HFF-Myc (cell line): ENCODE data around the gene FBN1.

ENCODE experiments used
- DNase-seq: peaks from one replicate; pipeline ENCODE4 v3.0.0-alpha.2; 2011; ENCODE audit warnings: low read depth; ENCODE audit errors: extremely low read depth
- H3K4me3 ChIP-seq: replicated peaks from 2 replicates; pipeline ENCODE4 v1.5.1; 2011; ENCODE audit warnings: low read depth, mild to moderate bottlenecking, control low read depth, low read length
- TF ChIP-seq, protein P1 (sequence below): IDR thresholded peaks from 2 replicates; pipeline ENCODE4 v1.5.1; 2012; ENCODE audit warnings: mild to moderate bottlenecking, low read depth, low read length, control low read depth; ENCODE audit errors: missing control alignments

FBN1 gene

DNA sequence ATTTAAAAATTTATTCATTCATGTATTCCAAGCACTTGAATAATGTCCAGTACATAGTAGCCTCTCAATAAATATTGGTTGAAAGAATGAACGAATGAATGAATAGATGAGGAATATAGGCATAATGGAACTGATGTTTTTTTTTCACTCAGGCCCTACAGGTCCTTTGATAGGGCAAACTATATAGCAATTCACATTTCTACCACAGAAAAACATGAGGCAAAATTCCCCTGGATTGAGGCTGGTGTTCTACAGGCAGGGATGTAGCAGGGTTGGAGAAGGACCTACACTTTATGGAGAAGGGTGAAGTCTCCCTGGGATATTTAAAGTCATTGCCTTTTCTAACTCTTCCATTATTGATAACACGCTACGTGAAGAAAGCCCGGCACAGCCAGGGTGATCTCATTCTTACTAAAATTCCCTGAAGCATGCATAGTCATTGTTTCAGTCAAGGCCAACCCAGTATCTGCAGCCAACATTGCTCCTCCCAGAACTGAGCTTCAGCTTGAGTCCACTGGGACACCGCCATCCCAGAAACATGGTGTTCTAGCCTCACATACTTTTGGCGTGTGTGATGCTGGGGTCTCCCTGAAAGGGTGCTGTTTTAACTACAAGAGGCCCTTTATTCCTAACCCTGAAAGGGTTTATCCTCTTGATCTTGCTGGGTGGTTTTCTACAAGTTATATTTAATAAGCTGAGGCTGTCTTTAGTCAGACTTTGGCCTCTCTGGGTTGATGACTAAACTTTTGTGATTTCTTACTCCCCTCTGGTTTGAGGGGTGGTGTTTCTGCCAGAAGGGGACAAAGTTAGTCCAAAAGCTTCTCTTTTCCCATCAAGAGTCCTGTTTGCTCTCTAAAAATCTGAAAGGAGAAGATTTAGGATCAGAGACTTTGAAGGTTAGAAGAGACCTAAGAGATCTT is 25.9 kb upstream of the FBN1 start:
- no peak overlapping the region for H3K4me3 ChIP-seq
- TF ChIP-seq, protein P1, sequence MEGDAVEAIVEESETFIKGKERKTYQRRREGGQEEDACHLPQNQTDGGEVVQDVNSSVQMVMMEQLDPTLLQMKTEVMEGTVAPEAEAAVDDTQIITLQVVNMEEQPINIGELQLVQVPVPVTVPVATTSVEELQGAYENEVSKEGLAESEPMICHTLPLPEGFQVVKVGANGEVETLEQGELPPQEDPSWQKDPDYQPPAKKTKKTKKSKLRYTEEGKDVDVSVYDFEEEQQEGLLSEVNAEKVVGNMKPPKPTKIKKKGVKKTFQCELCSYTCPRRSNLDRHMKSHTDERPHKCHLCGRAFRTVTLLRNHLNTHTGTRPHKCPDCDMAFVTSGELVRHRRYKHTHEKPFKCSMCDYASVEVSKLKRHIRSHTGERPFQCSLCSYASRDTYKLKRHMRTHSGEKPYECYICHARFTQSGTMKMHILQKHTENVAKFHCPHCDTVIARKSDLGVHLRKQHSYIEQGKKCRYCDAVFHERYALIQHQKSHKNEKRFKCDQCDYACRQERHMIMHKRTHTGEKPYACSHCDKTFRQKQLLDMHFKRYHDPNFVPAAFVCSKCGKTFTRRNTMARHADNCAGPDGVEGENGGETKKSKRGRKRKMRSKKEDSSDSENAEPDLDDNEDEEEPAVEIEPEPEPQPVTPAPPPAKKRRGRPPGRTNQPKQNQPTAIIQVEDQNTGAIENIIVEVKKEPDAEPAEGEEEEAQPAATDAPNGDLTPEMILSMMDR: no peak
- no peak for DNase-seq

DNA sequence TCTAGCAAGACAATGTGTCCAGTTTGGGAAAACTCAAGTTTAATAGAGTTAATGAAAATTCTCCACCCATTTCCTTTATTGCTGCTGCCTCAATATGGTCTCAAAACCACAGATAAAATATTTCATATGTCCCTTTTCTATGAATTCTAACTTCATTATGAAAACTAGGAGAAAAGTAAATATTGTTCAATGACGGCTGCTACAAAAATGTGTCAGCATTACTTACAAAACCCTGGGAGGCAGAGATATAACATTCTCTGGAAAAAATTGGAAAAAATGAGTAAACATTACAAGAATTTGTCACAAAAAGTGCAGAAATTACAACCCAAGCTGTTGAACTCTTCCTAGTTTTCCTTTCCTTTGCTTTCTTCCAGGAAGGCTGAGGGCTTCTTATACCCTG is 22.2 kb upstream of the FBN1 start:
- no peak for DNase-seq
- H3K4me3 ChIP-seq: no peak overlapping the region
- TF ChIP-seq, protein P1: no peak

DNA sequence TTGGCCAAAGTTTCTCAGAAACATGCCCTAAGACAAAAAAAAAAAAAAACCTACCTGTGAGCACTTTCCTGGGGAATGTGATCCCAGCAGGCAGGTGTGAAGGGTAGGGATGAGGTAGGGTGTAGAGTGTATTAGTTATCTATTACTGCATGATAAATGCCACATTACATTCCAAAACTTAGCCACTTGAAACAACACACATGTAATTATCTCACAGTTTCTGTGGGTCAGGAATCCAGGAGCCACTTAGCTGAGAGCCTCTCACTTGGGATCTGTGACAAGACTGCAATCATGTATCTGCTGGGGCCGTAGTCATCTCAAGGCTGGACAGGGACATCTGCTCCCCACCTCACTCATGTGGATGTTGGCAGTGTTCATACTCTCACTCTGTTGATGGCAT is 18.9 kb upstream of the FBN1 start:
- TF ChIP-seq, protein P1: no peak
- no peak for DNase-seq
- no peak overlapping the region for H3K4me3 ChIP-seq

DNA sequence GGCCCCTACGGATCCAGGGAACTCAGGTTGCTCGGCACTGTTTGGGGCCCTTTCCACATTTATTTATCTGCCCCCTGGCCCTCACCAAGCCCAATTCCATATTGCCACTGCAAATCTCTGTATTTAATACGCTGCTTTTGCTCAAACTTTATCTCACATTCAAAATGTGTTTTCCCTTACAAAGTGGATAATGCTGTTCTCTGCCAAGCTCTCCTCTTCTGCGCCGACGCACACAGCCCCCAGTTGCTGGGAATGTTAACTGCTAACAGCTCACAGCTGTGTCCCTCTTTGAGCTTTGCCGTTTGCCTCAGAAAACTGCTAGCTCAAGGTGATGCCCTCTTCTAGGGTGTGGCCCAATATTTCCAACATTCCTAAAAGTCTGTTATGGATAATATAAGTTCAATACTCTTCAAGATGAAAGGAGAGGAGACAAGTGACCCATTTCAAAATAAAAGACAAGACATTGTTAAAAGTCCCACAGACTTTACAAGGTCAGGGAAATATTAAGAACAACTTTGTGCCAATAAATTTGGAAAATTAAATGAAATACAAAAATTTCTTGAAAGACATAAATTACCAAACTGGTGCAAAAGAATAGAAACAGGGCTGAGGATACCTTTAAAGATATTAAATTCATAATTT is 12.6 kb upstream of the FBN1 start:
- no peak for DNase-seq
- H3K4me3 ChIP-seq: no peak overlapping the region
- TF ChIP-seq, protein P1: no peak

DNA sequence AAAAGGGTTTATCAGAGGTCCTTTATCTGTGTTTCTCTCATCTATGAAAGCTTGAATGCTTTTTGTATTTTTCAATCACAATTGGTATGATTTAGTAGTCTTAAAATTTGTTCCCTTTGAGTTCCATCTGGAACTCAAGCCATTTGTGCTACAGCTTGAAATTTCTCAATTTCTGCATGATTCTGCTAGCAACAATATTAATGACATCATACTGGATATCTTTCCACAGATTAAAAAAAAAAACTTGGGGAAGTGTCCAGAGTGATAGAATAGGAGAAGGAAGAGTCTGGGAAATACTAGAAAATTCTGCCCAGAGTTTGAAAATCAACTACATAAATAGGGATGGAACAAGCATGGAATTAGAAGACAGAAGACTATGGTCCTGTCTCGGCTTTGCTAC is 9.3 kb upstream of the FBN1 start:
- TF ChIP-seq, protein P1: no peak
- no peak overlapping the region for H3K4me3 ChIP-seq
- no peak for DNase-seq

DNA sequence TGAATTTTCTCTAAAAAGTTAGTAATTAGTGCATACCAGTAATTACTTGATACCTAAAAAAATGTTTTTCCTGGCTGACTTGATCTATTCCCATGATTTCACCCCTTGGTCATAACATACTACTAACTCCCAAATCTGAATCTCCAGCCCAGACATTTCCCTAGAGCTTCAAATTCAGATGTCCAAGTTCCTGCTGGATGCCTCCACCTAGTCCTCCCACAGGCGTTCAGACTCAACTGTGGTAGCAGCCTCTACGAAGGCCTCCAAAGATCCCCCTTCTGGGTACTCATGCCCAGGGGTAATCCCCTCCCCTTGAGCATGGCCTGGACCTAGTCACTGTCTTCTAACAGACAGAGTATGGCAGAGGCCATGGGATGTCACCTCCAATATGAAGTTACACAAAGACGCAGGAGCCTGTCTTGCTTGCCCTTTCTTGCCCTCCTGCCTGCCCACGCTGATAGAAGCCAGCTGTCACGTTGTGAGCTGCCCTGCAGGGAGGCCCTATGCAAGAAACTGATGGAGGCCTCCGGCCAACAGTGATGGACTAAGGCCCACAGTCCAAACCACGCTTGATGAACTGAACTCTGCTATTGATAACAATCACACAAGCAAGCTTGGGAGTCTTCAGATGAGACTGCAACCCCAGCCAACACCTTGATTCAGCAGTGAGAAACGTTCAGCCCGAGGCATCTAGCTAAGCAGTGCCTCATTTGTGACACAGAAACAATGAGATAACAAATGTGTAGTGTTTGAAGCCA is 8.6 kb upstream of the FBN1 start:
- TF ChIP-seq, protein P1: no peak
- DNase-seq: no peak
- no peak overlapping the region for H3K4me3 ChIP-seq
